HEK293 (cell line): ENCODE data around the gene RASGRF2.

ENCODE experiments used
- CTCF ChIA-PET: fragments of 350-600 bp; formaldehyde crosslinking; extraction: SDS; loops from one replicate; lab custom pipeline; 2021; ENCODE audit warnings: antibody characterized with exemption; lab: Yijun Ruan, JAX
- POLR2A ChIA-PET: fragments of 300-600 bp; formaldehyde crosslinking; extraction: SDS; loops from one replicate; lab custom pipeline; 2020; ENCODE audit warnings: antibody characterized with exemption, inconsistent platforms; lab: Yijun Ruan, JAX
- H3K27ac ChIP-seq: fragments of 200-500 bp; sonication (Bioruptor generic); 2 replicates; pipeline ENCODE4 v1.5.1; 2014; ENCODE audit warnings: low read depth, low read length, control low read depth, inconsistent platforms; ENCODE audit errors: extremely low read depth
- H3K36me3 ChIP-seq, 2 experiments: fragments of 200-500 bp in 1 of 2; sonication (Bioruptor generic) in 1 of 2; 1 replicate in 1 of 2; 2 replicates in 1 of 2; pipeline ENCODE4 v1.5.1; 2014 to 2017; ENCODE audit warnings: inconsistent platforms in 2 of 2, low read length in 2 of 2; ENCODE audit not compliant: control insufficient read depth in 2 of 2, insufficient read depth in 1 of 2
- H3K4me1 ChIP-seq: fragments of 200-500 bp; sonication (Bioruptor generic); 2 replicates; pipeline ENCODE4 v1.5.1; 2014; ENCODE audit warnings: mild to moderate bottlenecking, low read length, inconsistent platforms; ENCODE audit not compliant: control insufficient read depth, insufficient read depth
- H3K4me3 ChIP-seq: 2 replicates; pipeline ENCODE4 v1.5.1; 2011; ENCODE audit warnings: low read depth, mild to moderate bottlenecking, control low read depth, low read length, moderate library complexity
- H3K9me3 ChIP-seq: fragments of 200-500 bp; sonication (Bioruptor generic); 2 replicates; pipeline ENCODE4 v1.5.1; 2014; ENCODE audit warnings: low read depth, low read length, inconsistent platforms; ENCODE audit not compliant: control insufficient read depth, insufficient read depth
- BCL11A ChIP-seq: fragments of 450-650 bp; formaldehyde crosslinking; IDR thresholded peaks from 2 replicates; pipeline ENCODE4 v1.5.1; 2016; ENCODE audit warnings: low read depth, missing biosample characterization, missing genetic modification characterization
- GLIS1 ChIP-seq: fragments of 450-650 bp; formaldehyde crosslinking; IDR thresholded peaks from 2 replicates; pipeline ENCODE4 v1.5.1; 2016; ENCODE audit warnings: missing biosample characterization, missing genetic modification characterization
- GLIS2 ChIP-seq: fragments of 450-650 bp; formaldehyde crosslinking; IDR thresholded peaks from 2 replicates; pipeline ENCODE4 v1.5.1; 2016; ENCODE audit warnings: missing biosample characterization, missing genetic modification characterization
- KLF1 ChIP-seq: fragments of 450-650 bp; formaldehyde crosslinking; IDR thresholded peaks from 2 replicates; pipeline ENCODE4 v1.5.1; 2016; ENCODE audit warnings: missing biosample characterization, missing genetic modification characterization
- OSR2 ChIP-seq: fragments of 450-650 bp; formaldehyde crosslinking; IDR thresholded peaks from 2 replicates; pipeline ENCODE4 v1.5.1; 2016; ENCODE audit warnings: missing biosample characterization, missing genetic modification characterization
- SCRT1 ChIP-seq: fragments of 450-650 bp; formaldehyde crosslinking; IDR thresholded peaks from 2 replicates; pipeline ENCODE4 v1.5.1; 2016; ENCODE audit warnings: missing biosample characterization, missing genetic modification characterization, borderline replicate concordance
- SP7 ChIP-seq: fragments of 450-650 bp; formaldehyde crosslinking; IDR thresholded peaks from 2 replicates; pipeline ENCODE4 v1.5.1; 2016; ENCODE audit warnings: missing biosample characterization, missing genetic modification characterization
- ZBTB48 ChIP-seq: fragments of 450-650 bp; formaldehyde crosslinking; IDR thresholded peaks from 2 replicates; pipeline ENCODE4 v1.5.1; 2016; ENCODE audit warnings: missing biosample characterization, missing genetic modification characterization
- ZBTB7A ChIP-seq: fragments of 450-650 bp; formaldehyde crosslinking; IDR thresholded peaks from 2 replicates; pipeline ENCODE4 v1.5.1; 2016; ENCODE audit warnings: low read depth, missing biosample characterization, missing genetic modification characterization
- ZEB2 ChIP-seq: fragments of 450-650 bp; formaldehyde crosslinking; IDR thresholded peaks from 2 replicates; pipeline ENCODE4 v1.5.1; 2016; ENCODE audit warnings: missing biosample characterization, missing genetic modification characterization
- ZIC2 ChIP-seq: fragments of 450-650 bp; formaldehyde crosslinking; IDR thresholded peaks from 2 replicates; pipeline ENCODE4 v1.5.1; 2016; ENCODE audit warnings: missing biosample characterization, missing genetic modification characterization
- ZNF10 ChIP-seq: fragments of 450-650 bp; formaldehyde crosslinking; IDR thresholded peaks from 2 replicates; pipeline ENCODE4 v1.5.1; 2017; ENCODE audit warnings: missing biosample characterization, missing genetic modification characterization
- ZNF132 ChIP-seq: fragments of 450-650 bp; formaldehyde crosslinking; IDR thresholded peaks from 2 replicates; pipeline ENCODE4 v1.5.1; 2017; ENCODE audit warnings: missing biosample characterization, missing genetic modification characterization, borderline replicate concordance
- ZNF174 ChIP-seq: fragments of 450-650 bp; formaldehyde crosslinking; IDR thresholded peaks from 2 replicates; pipeline ENCODE4 v1.5.0; 2017; ENCODE audit warnings: missing biosample characterization, mild to moderate bottlenecking, missing genetic modification characterization
- ZNF184 ChIP-seq: fragments of 450-650 bp; IDR thresholded peaks from 2 replicates; pipeline ENCODE4 v1.5.1; 2018; ENCODE audit warnings: missing biosample characterization, mild to moderate bottlenecking, missing genetic modification characterization
- ZNF202 ChIP-seq: fragments of 450-650 bp; formaldehyde crosslinking; IDR thresholded peaks from 2 replicates; pipeline ENCODE4 v1.5.1; 2016; ENCODE audit warnings: missing biosample characterization, missing genetic modification characterization, borderline replicate concordance
- ZNF239 ChIP-seq: fragments of 450-650 bp; formaldehyde crosslinking; IDR thresholded peaks from 2 replicates; pipeline ENCODE4 v1.5.1; 2016; ENCODE audit warnings: missing biosample characterization, missing genetic modification characterization
- ZNF24 ChIP-seq: fragments of 450-650 bp; formaldehyde crosslinking; IDR thresholded peaks from 2 replicates; pipeline ENCODE4 v1.5.1; 2016; ENCODE audit warnings: missing biosample characterization, missing genetic modification characterization
- ZNF530 ChIP-seq: fragments of 450-650 bp; formaldehyde crosslinking; IDR thresholded peaks from 2 replicates; pipeline ENCODE4 v1.5.1; 2016; ENCODE audit warnings: low read depth, missing biosample characterization, missing genetic modification characterization
- ZNF544 ChIP-seq: fragments of 450-650 bp; formaldehyde crosslinking; IDR thresholded peaks from 2 replicates; pipeline ENCODE4 v1.5.0; 2017; ENCODE audit warnings: missing biosample characterization, missing genetic modification characterization
- ZNF560 ChIP-seq: fragments of 450-650 bp; formaldehyde crosslinking; IDR thresholded peaks from 2 replicates; pipeline ENCODE4 v1.5.1; 2017; ENCODE audit warnings: missing biosample characterization, missing genetic modification characterization, borderline replicate concordance
- ZNF561 ChIP-seq: fragments of 450-650 bp; IDR thresholded peaks from 2 replicates; pipeline ENCODE4 v1.5.1; 2018; ENCODE audit warnings: missing biosample characterization, missing genetic modification characterization, borderline replicate concordance
- ZNF777 ChIP-seq: fragments of 450-650 bp; formaldehyde crosslinking; IDR thresholded peaks from 2 replicates; pipeline ENCODE4 v1.5.1; 2017; ENCODE audit warnings: missing biosample characterization, missing genetic modification characterization, borderline replicate concordance
- ZNF843 ChIP-seq: fragments of 450-650 bp; formaldehyde crosslinking; IDR thresholded peaks from 2 replicates; pipeline ENCODE4 v1.5.1; 2016; ENCODE audit warnings: missing biosample characterization, missing genetic modification characterization
- ZXDB ChIP-seq: fragments of 450-650 bp; formaldehyde crosslinking; IDR thresholded peaks from 2 replicates; pipeline ENCODE4 v1.5.1; 2016; ENCODE audit warnings: missing biosample characterization, missing genetic modification characterization
- TF ChIP-seq, protein P1 (sequence below): fragments of 450-650 bp; formaldehyde crosslinking; IDR thresholded peaks from 2 replicates; pipeline ENCODE4 v1.5.1; 2017; ENCODE audit warnings: missing biosample characterization, missing genetic modification characterization
- TF ChIP-seq, protein P2 (sequence below): fragments of 450-650 bp; formaldehyde crosslinking; IDR thresholded peaks from 2 replicates; pipeline ENCODE4 v1.5.1; 2016; ENCODE audit warnings: missing biosample characterization, missing genetic modification characterization
- TF ChIP-seq, protein P3 (sequence below): fragments of 450-650 bp; IDR thresholded peaks from 2 replicates; pipeline ENCODE4 v1.5.1; 2018; ENCODE audit warnings: missing biosample characterization, mild to moderate bottlenecking, missing genetic modification characterization
- TF ChIP-seq, protein P4 (sequence below): fragments of 450-650 bp; formaldehyde crosslinking; IDR thresholded peaks from 2 replicates; pipeline ENCODE4 v1.5.1; 2017; ENCODE audit warnings: missing biosample characterization, mild to moderate bottlenecking, missing genetic modification characterization, moderate library complexity
- TF ChIP-seq, protein P5 (sequence below): fragments of 450-650 bp; formaldehyde crosslinking; IDR thresholded peaks from 2 replicates; pipeline ENCODE4 v1.5.1; 2017; ENCODE audit warnings: missing biosample characterization, missing genetic modification characterization

Gene RASGRF2

DNA sequence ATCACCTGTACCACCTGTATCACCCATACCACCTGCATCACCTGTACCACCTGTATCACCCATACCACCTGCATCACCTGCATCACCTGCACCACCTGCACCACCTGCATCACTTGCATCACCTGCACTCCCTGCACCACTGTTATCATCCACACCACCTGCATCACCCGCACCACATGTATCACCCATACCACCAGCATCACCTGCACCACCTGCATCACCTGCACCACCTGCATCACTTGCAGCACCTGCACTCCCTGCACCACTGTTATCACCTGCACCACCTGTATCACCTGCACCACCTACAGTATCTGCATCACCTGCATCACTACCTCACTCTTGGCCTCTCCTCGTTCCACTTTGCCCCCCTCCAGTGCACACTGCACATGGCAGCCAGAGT, 209.8 kb downstream of the RASGRF2 start:
- H3K4me1 ChIP-seq: peaks cover 3% of the 10 kb centered on the region; the same call in 1 of the 2 replicates
- H3K9me3 ChIP-seq: no peaks in the 10 kb centered on the region
- POLR2A ChIA-PET: no interaction called here
- TF ChIP-seq ZEB2 (peak; percentile 98), ZBTB7A (tag by site-specific recombination) (no peak)
- TF ChIP-seq, all 188 proteins: peak for 1
- Histone ChIP-seq H3K4me3 (no peak overlapping the region), H3K36me3 (no peaks in the 10 kb centered on the region), H3K27ac (no peak overlapping the region)
- CTCF ChIA-PET: interaction anchor here (0.7 to 0.9 kb wide), 2 partner anchors 12 to 746 kb away, joined by 3 to 4 read pairs; no protein-coding TSS in a partner anchor

DNA sequence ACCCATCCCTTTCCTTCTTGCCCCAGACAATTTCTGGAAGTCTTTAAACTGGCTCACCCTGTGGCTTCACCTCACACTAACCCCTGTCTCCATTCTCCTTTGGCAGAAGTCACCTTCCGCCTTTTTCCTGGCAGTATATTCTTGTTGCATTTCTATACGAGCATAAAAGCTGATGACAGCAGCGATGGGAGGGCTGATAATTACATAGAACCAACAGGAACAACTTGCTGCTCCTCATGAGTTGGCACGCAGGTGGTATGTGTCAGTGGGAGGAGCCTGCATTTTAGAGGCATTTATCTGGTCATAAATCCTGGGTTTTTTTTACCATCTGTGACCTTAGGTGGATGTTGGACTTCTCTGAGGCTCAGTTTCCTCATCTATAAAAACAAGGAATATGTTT, 211.6 kb downstream of the RASGRF2 start:
- no peak overlapping the region for H3K4me3 ChIP-seq
- CTCF ChIA-PET: no interaction called here
- TF ChIP-seq, protein P1, sequence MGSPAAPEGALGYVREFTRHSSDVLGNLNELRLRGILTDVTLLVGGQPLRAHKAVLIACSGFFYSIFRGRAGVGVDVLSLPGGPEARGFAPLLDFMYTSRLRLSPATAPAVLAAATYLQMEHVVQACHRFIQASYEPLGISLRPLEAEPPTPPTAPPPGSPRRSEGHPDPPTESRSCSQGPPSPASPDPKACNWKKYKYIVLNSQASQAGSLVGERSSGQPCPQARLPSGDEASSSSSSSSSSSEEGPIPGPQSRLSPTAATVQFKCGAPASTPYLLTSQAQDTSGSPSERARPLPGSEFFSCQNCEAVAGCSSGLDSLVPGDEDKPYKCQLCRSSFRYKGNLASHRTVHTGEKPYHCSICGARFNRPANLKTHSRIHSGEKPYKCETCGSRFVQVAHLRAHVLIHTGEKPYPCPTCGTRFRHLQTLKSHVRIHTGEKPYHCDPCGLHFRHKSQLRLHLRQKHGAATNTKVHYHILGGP: no peak
- no peak for TF ChIP-seq ZNF132 (tag by site-specific recombination)
- TF ChIP-seq, protein P2, sequence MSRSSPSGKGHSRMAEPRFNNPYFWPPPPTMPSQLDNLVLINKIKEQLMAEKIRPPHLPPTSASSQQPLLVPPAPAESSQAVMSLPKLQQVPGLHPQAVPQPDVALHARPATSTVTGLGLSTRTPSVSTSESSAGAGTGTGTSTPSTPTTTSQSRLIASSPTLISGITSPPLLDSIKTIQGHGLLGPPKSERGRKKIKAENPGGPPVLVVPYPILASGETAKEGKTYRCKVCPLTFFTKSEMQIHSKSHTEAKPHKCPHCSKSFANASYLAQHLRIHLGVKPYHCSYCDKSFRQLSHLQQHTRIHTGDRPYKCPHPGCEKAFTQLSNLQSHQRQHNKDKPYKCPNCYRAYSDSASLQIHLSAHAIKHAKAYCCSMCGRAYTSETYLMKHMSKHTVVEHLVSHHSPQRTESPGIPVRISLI (tag by site-specific recombination): peak; percentile 78; the same call in 1 of the 2 replicates
- TF ChIP-seq, protein P3, sequence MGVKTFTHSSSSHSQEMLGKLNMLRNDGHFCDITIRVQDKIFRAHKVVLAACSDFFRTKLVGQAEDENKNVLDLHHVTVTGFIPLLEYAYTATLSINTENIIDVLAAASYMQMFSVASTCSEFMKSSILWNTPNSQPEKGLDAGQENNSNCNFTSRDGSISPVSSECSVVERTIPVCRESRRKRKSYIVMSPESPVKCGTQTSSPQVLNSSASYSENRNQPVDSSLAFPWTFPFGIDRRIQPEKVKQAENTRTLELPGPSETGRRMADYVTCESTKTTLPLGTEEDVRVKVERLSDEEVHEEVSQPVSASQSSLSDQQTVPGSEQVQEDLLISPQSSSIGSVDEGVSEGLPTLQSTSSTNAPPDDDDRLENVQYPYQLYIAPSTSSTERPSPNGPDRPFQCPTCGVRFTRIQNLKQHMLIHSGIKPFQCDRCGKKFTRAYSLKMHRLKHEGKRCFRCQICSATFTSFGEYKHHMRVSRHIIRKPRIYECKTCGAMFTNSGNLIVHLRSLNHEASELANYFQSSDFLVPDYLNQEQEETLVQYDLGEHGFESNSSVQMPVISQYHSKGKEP: peak; percentile 94
- TF ChIP-seq ZNF184: 0 out of 2 replicates have a peak, but pooled peaks have one; percentile 59
- TF ChIP-seq ZNF202 (tag by site-specific recombination): no peak
- TF ChIP-seq ZBTB48 (tag by site-specific recombination): no peak
- no peak for TF ChIP-seq ZNF777 (tag by site-specific recombination)
- peak; percentile 23; the same call in 1 of the 2 replicates for TF ChIP-seq KLF1 (tag by site-specific recombination)
- peak; percentile 27; the same call in 1 of the 2 replicates for TF ChIP-seq BCL11A (tag by site-specific recombination)
- TF ChIP-seq ZNF530: no peak
- no peak for TF ChIP-seq GLIS2 (tag by site-specific recombination)
- TF ChIP-seq SCRT1 (tag by site-specific recombination): peak; percentile 98
- peak; percentile 99 for TF ChIP-seq SP7 (tag by site-specific recombination)
- TF ChIP-seq ZXDB (tag by site-specific recombination): peak; percentile 53
- TF ChIP-seq GLIS1 (tag by site-specific recombination): peak; percentile 66
- TF ChIP-seq, protein P4, sequence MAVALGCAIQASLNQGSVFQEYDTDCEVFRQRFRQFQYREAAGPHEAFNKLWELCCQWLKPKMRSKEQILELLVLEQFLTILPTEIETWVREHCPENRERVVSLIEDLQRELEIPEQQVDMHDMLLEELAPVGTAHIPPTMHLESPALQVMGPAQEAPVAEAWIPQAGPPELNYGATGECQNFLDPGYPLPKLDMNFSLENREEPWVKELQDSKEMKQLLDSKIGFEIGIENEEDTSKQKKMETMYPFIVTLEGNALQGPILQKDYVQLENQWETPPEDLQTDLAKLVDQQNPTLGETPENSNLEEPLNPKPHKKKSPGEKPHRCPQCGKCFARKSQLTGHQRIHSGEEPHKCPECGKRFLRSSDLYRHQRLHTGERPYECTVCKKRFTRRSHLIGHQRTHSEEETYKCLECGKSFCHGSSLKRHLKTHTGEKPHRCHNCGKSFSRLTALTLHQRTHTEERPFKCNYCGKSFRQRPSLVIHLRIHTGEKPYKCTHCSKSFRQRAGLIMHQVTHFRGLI (tag by site-specific recombination): no peak
- peak; percentile 71 for TF ChIP-seq OSR2
- 0 out of 2 replicates have a peak, but pooled peaks have one; percentile 67 for TF ChIP-seq ZNF561 (tag by site-specific recombination)
- no peak for TF ChIP-seq ZNF560 (tag by site-specific recombination)
- TF ChIP-seq, protein P5, sequence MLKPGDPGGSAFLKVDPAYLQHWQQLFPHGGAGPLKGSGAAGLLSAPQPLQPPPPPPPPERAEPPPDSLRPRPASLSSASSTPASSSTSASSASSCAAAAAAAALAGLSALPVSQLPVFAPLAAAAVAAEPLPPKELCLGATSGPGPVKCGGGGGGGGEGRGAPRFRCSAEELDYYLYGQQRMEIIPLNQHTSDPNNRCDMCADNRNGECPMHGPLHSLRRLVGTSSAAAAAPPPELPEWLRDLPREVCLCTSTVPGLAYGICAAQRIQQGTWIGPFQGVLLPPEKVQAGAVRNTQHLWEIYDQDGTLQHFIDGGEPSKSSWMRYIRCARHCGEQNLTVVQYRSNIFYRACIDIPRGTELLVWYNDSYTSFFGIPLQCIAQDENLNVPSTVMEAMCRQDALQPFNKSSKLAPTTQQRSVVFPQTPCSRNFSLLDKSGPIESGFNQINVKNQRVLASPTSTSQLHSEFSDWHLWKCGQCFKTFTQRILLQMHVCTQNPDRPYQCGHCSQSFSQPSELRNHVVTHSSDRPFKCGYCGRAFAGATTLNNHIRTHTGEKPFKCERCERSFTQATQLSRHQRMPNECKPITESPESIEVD: peak; percentile 58
- TF ChIP-seq ZNF174 (tag by site-specific recombination): no peak
- TF ChIP-seq ZIC2 (tag by site-specific recombination): peak; percentile 78
- TF ChIP-seq ZNF544 (tag by site-specific recombination): no peak
- no peak for TF ChIP-seq ZNF10 (tag by site-specific recombination)
- no peak for TF ChIP-seq ZNF24 (tag by site-specific recombination)
- no peak for TF ChIP-seq ZNF239 (tag by site-specific recombination)
- TF ChIP-seq ZNF843 (tag by site-specific recombination): peak; percentile 86

More for the DNA sequence above, 211.6 kb downstream of the RASGRF2 start:
- peaks cover 3% of the 10 kb centered on the region; the same call in 1 of the 2 replicates for H3K4me1 ChIP-seq
- H3K27ac ChIP-seq: no peak overlapping the region
- no peaks in the 10 kb centered on the region for H3K36me3 ChIP-seq
- POLR2A ChIA-PET: no interaction called here
- H3K9me3 ChIP-seq: no peaks in the 10 kb centered on the region
